Neuronal stem cell (in vitro differentiated cells): ENCODE measurements around the gene SERPINB6.
"Not testable (repeated sequence)": the region's sequence is repeated elsewhere in the genome, so short reads cannot be mapped to it uniquely, and the experiment has no call there.

Experiments used
- DNase-seq: peaks from one replicate; pipeline ENCODE4 v3.0.0-alpha.2; 2013; ENCODE audit warnings: low spot score
- H2AFZ ChIP-seq: one replicate; pipeline ENCODE4 v1.6.1; 2013; ENCODE audit warnings: mild to moderate bottlenecking, low read length, inconsistent platforms
- H2AK5ac ChIP-seq: 2 replicates; pipeline ENCODE4 v1.6.1; 2013; ENCODE audit warnings: low read depth, mild to moderate bottlenecking, inconsistent platforms, low read length, moderate library complexity, mixed read lengths
- H2BK120ac ChIP-seq: 2 replicates; pipeline ENCODE4 v1.6.1; 2013; ENCODE audit warnings: low read depth, mild to moderate bottlenecking, inconsistent platforms, low read length, moderate library complexity, mixed read lengths
- H2BK12ac ChIP-seq: one replicate; pipeline ENCODE4 v1.6.1; 2013; ENCODE audit warnings: low read length, inconsistent platforms
- H2BK15ac ChIP-seq: 2 replicates; pipeline ENCODE4 v1.6.1; 2013; ENCODE audit warnings: mild to moderate bottlenecking, low read length, inconsistent platforms, mixed read lengths
- H2BK5ac ChIP-seq: one replicate; pipeline ENCODE4 v1.6.1; 2013; ENCODE audit warnings: inconsistent platforms, mild to moderate bottlenecking, low read length, moderate library complexity
- H3K14ac ChIP-seq: one replicate; pipeline ENCODE4 v1.6.1; 2013; ENCODE audit warnings: low read length, inconsistent platforms
- H3K18ac ChIP-seq: 2 replicates; pipeline ENCODE4 v1.6.1; 2013; ENCODE audit warnings: low read length, inconsistent platforms
- H3K23ac ChIP-seq: 2 replicates; pipeline ENCODE4 v1.6.1; 2013; ENCODE audit warnings: low read depth, mild to moderate bottlenecking, mixed read lengths, low read length, inconsistent platforms; ENCODE audit not compliant: poor library complexity
- H3K27ac ChIP-seq: replicated peaks from 3 replicates; pipeline ENCODE4 v1.5.1; 2013; ENCODE audit warnings: low read length, inconsistent platforms
- H3K27me3 ChIP-seq, 3 experiments: 2 replicates each; pipeline ENCODE4 v1.6.1; 2013; ENCODE audit warnings: low read length in 3 of 3, mild to moderate bottlenecking in 2 of 3, inconsistent platforms in 1 of 3, low read depth in 1 of 3, mixed read lengths in 1 of 3, moderate library complexity in 1 of 3; ENCODE audit not compliant: control insufficient read depth in 3 of 3, insufficient read depth in 3 of 3
- H3K36me3 ChIP-seq, 2 donors: replicated peaks in 1 of 2; 2 replicates each; pipeline ENCODE4 v1.6.1; 2013; ENCODE audit warnings: low read length in 2 of 2; ENCODE audit not compliant: control insufficient read depth in 2 of 2, insufficient read depth in 2 of 2
- H3K4ac ChIP-seq: 2 replicates; pipeline ENCODE4 v1.6.1; 2013; ENCODE audit warnings: inconsistent platforms, mild to moderate bottlenecking, low read length, moderate library complexity
- H3K4me1 ChIP-seq, 2 donors: 1 replicate in 1 of 2; 2 replicates in 1 of 2; pipeline ENCODE4 v1.6.1; 2013; ENCODE audit warnings: low read length in 2 of 2, low read depth in 1 of 2; ENCODE audit not compliant: control insufficient read depth in 2 of 2, insufficient read depth in 1 of 2
- H3K4me2 ChIP-seq: one replicate; pipeline ENCODE4 v1.6.1; 2013; ENCODE audit warnings: mild to moderate bottlenecking, low read length, inconsistent platforms; ENCODE audit not compliant: insufficient read depth, poor library complexity, severe bottlenecking
- H3K4me3 ChIP-seq, 2 donors: 2 replicates each; pipeline ENCODE4 v1.5.1; 2013; ENCODE audit warnings: low read length in 2 of 2, mild to moderate bottlenecking in 2 of 2, inconsistent platforms in 1 of 2, moderate library complexity in 1 of 2
- H3K79me1 ChIP-seq: one replicate; pipeline ENCODE4 v1.6.1; 2013; ENCODE audit warnings: low read depth, mild to moderate bottlenecking, inconsistent platforms, low read length, moderate library complexity
- H3K9ac ChIP-seq: one replicate; pipeline ENCODE4 v1.6.1; 2013; ENCODE audit warnings: mild to moderate bottlenecking, low read depth, low read length, inconsistent platforms; ENCODE audit not compliant: poor library complexity
- H3K9me3 ChIP-seq, 2 donors: replicated peaks in 1 of 2; 2 replicates each; pipeline versions ENCODE3 to v1.6.1; 2013; ENCODE audit warnings: low read length in 2 of 2, mild to moderate bottlenecking in 2 of 2, inconsistent platforms in 1 of 2, low read depth in 1 of 2, mixed read lengths in 1 of 2, moderate library complexity in 1 of 2; ENCODE audit not compliant: control insufficient read depth in 2 of 2, insufficient read depth in 1 of 2
- H4K8ac ChIP-seq: one replicate; pipeline ENCODE4 v1.6.1; 2013; ENCODE audit warnings: low read depth, mild to moderate bottlenecking, inconsistent platforms, low read length, moderate library complexity
- H4K91ac ChIP-seq: one replicate; pipeline ENCODE4 v1.6.1; 2013; ENCODE audit warnings: low read length, low read depth, mild to moderate bottlenecking, inconsistent platforms; ENCODE audit not compliant: poor library complexity
- WGBS, 2 donors: extraction: QIAGEN DNeasy Blood & Tissue Kit; methylation state at CpG; one replicate each; pipeline ENCODE4 v1.1.7; 2013; ENCODE audit warnings: missing lambda C conversion rate in 2 of 2, mixed read lengths in 1 of 2; ENCODE audit not compliant: insufficient read length in 2 of 2, insufficient replicate concordance in 1 of 2; ENCODE audit errors: extremely low coverage in 2 of 2; 5-methylcytosine and 5-hydroxymethylcytosine counted together

SERPINB6 gene

DNA sequence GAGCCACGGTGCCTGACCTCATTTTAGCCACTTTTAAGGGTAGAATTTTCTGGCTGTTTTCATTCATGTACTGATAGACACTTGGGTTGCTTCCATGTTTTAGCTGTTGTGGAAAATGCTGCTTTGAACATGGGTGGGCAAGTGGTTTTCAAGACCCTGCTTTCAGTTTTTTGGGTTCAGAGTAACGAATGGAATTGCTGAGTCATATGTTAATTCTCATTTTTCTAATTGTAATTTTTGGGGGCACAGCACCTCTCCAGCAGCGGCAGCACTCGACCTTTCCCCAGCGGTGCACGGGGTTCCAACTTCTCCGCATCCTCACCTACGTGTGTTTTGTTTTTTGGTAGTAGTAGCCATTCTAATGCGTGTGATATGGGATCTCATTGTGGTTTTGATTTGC, 33.7 kb upstream of the SERPINB6 start:
- peaks cover 0 to 1% of the 10 kb centered on the region in 2 donors for H3K4me1 ChIP-seq
- H2BK5ac ChIP-seq: no peak overlapping the region

GRCh38 chr6:3003226-3003625, 31.9 kb upstream of the SERPINB6 start:
- H2BK15ac ChIP-seq, H3K27me3 ChIP-seq, H3K4me3 ChIP-seq, H3K23ac ChIP-seq, H3K4ac ChIP-seq, H2BK120ac ChIP-seq, H4K91ac ChIP-seq, H3K18ac ChIP-seq, H3K9ac ChIP-seq, H3K27ac ChIP-seq, DNase-seq, H3K79me1 ChIP-seq, H2BK5ac ChIP-seq, H3K4me2 ChIP-seq, H2AK5ac ChIP-seq, H2BK12ac ChIP-seq, H3K4me1 ChIP-seq, H4K8ac ChIP-seq, H3K14ac ChIP-seq, H2AFZ ChIP-seq, H3K9me3 ChIP-seq: not testable (repeated sequence)
- peaks cover 8 to 35% of the 10 kb centered on the region in 2 donors for H3K36me3 ChIP-seq
- no CpG with 5 or more reads among the region's 5 CpGs for WGBS, 2 donors

More for the DNA sequence above, 33.7 kb upstream of the SERPINB6 start:
- Histone ChIP-seq H2BK15ac (no peak overlapping the region), H3K4me3 (no peak overlapping the region), H3K18ac (no peak overlapping the region), H2BK12ac (no peak overlapping the region), H3K27me3 (peaks cover 0 to 2% (median 0%) of the 10 kb centered on the region in 3 experiments), H3K4ac (no peak overlapping the region), H3K27ac (no peak overlapping the region), H2BK120ac (no peak overlapping the region), H3K23ac (no peak overlapping the region), H4K8ac (no peak overlapping the region), H3K9ac (no peak overlapping the region), H3K9me3 (peaks cover 0 to 3% of the 10 kb centered on the region in 2 donors), H3K79me1 (no peaks in the 10 kb centered on the region), H3K4me2 (no peak overlapping the region), H4K91ac (no peak overlapping the region), H2AFZ (no peak overlapping the region), H3K36me3 (peaks cover 10 to 41% of the 10 kb centered on the region in 2 donors), H3K14ac (no peak overlapping the region), H2AK5ac (no peak overlapping the region)
- no CpG with 5 or more reads among the region's 9 CpGs for WGBS, 2 donors
- no peak for DNase-seq

- H3K4ac ChIP-seq: no peak overlapping the region
- H3K18ac ChIP-seq: no peak overlapping the region
- no peaks in the 10 kb centered on the region for H3K9me3 ChIP-seq
- H3K23ac ChIP-seq: no peak overlapping the region
- H3K4me3 ChIP-seq: no peak overlapping the region
- no peaks in the 10 kb centered on the region for H3K79me1 ChIP-seq
- H3K27ac ChIP-seq: no peak overlapping the region
- H3K14ac ChIP-seq: no peak overlapping the region
- no peak overlapping the region for H2AK5ac ChIP-seq
- WGBS, 2 donors: no CpG with 5 or more reads among the region's 2 CpGs
- no peak for DNase-seq
- H2BK12ac ChIP-seq: no peak overlapping the region
- H3K4me2 ChIP-seq: no peak overlapping the region
- H4K8ac ChIP-seq: no peak overlapping the region
- H2BK15ac ChIP-seq: no peak overlapping the region
- peaks cover 0 to 7% (median 0%) of the 10 kb centered on the region in 3 experiments for H3K27me3 ChIP-seq
- no peak overlapping the region for H3K9ac ChIP-seq
- H2AFZ ChIP-seq: no peak overlapping the region
- no peak overlapping the region for H2BK5ac ChIP-seq
- H3K36me3 ChIP-seq: peaks cover 6 to 26% of the 10 kb centered on the region in 2 donors
- H4K91ac ChIP-seq: no peak overlapping the region
- peaks cover 5 to 9% of the 10 kb centered on the region in 2 donors for H3K4me1 ChIP-seq
- H2BK120ac ChIP-seq: no peak overlapping the region
Observed at GRCh38 chr6:3001773-3002293, 30.5 kb upstream of the SERPINB6 start.

DNA sequence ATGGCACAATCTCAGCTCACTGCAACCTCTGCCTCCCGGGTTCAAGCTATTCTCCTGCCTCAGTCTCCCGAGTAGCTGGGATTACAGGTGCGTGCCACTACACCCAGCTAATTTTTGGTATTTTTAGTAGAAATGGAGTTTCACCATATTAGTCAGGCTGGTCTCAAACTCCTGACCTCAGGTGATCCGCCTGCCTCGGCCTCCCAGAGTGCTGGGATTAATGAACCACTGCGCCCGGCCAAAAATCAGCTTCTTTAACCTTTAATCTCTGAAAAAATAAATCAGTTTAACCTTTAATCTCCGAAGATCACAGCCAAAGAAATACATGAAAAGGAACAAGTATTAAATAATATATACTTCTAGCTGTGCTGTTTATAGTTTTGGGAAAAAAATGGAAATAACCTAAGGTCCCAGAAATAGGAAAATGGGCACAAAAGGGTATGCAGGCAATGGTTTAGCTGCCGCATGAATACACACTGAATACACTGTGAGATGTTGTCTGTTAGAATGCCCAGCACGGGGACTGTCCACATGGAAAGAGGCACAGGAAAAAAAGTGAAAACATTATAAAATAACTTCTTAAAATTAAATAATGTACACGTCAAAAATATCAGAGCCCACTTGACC, 29.9 kb upstream of the SERPINB6 start:
- H2AK5ac ChIP-seq: no peak overlapping the region
- no peak overlapping the region for H3K27ac ChIP-seq
- H2BK12ac ChIP-seq: no peak overlapping the region
- H4K8ac ChIP-seq: no peak overlapping the region
- H3K4ac ChIP-seq: no peak overlapping the region
- no peak overlapping the region for H3K23ac ChIP-seq
- no peak overlapping the region for H2AFZ ChIP-seq
- peaks cover 0 to 7% (median 0%) of the 10 kb centered on the region in 3 experiments for H3K27me3 ChIP-seq
- no peak for DNase-seq
- H3K79me1 ChIP-seq: no peaks in the 10 kb centered on the region
- H4K91ac ChIP-seq: no peak overlapping the region
- no peak overlapping the region for H3K4me3 ChIP-seq
- peaks cover 5 to 21% of the 10 kb centered on the region in 2 donors for H3K36me3 ChIP-seq
- H2BK15ac ChIP-seq: no peak overlapping the region
- H2BK5ac ChIP-seq: no peak overlapping the region
- H3K4me2 ChIP-seq: no peak overlapping the region
- H3K9ac ChIP-seq: no peak overlapping the region
- H3K18ac ChIP-seq: no peak overlapping the region
- H2BK120ac ChIP-seq: no peak overlapping the region
- peaks cover 5 to 9% of the 10 kb centered on the region in 2 donors for H3K4me1 ChIP-seq
- H3K9me3 ChIP-seq: no peaks in the 10 kb centered on the region
- H3K14ac ChIP-seq: no peak overlapping the region
- no CpG with 5 or more reads among the region's 11 CpGs for WGBS, 2 donors
